Mesendoderm (in vitro differentiated cells): ENCODE results near the gene GDPD4.
A peak's percentile ranks its signal among the peaks of the same experiment; 100 is the strongest.

Experiments used
- DNase-seq: peaks from one replicate; pipeline ENCODE4 v3.0.0; 2013
- H2AK5ac ChIP-seq: 2 replicates; pipeline ENCODE4 v1.6.1; 2013; ENCODE audit warnings: low read length, inconsistent platforms
- H2BK120ac ChIP-seq: 2 replicates; pipeline ENCODE4 v1.6.1; 2013; ENCODE audit warnings: low read depth, mild to moderate bottlenecking, low read length, moderate library complexity, mixed read lengths
- H2BK15ac ChIP-seq: replicated peaks from 2 replicates; pipeline ENCODE4 v1.6.1; 2013; ENCODE audit warnings: low read depth, mild to moderate bottlenecking, moderate library complexity
- H2BK5ac ChIP-seq: 2 replicates; pipeline ENCODE4 v1.6.1; 2013; ENCODE audit warnings: low read length, inconsistent platforms
- H3K18ac ChIP-seq: 2 replicates; pipeline ENCODE4 v1.6.1; 2013; ENCODE audit warnings: mild to moderate bottlenecking, low read length, mixed read lengths
- H3K23ac ChIP-seq: one replicate; pipeline ENCODE4 v1.6.1; 2013; ENCODE audit warnings: low read length
- H3K27ac ChIP-seq: 2 replicates; pipeline ENCODE4 v1.5.1; 2013; ENCODE audit warnings: low read depth, mild to moderate bottlenecking, inconsistent platforms, low read length, moderate library complexity
- H3K27me3 ChIP-seq: 2 replicates; pipeline ENCODE4 v1.6.1; 2013; ENCODE audit warnings: low read length, control low read depth, mild to moderate bottlenecking, inconsistent platforms; ENCODE audit not compliant: insufficient read depth, poor library complexity
- H3K36me3 ChIP-seq: 2 replicates; pipeline ENCODE4 v1.6.1; 2013; ENCODE audit warnings: low read length, inconsistent platforms; ENCODE audit not compliant: control insufficient read depth, insufficient read depth
- H3K4ac ChIP-seq: one replicate; pipeline ENCODE4 v1.6.1; 2013; ENCODE audit warnings: low read depth, mild to moderate bottlenecking, low read length, moderate library complexity
- H3K4me1 ChIP-seq: 2 replicates; pipeline ENCODE4 v1.6.1; 2013; ENCODE audit warnings: low read depth, low read length, inconsistent platforms; ENCODE audit not compliant: control insufficient read depth
- H3K4me2 ChIP-seq: 2 replicates; pipeline ENCODE4 v1.6.1; 2013; ENCODE audit warnings: low read length
- H3K4me3 ChIP-seq: 2 replicates; pipeline ENCODE4 v1.5.1; 2013; ENCODE audit warnings: mild to moderate bottlenecking, low read length
- H3K56ac ChIP-seq: one replicate; pipeline ENCODE4 v1.6.1; 2013; ENCODE audit warnings: low read length
- H3K79me1 ChIP-seq: 2 replicates; pipeline ENCODE4 v1.6.1; 2013; ENCODE audit warnings: low read length, inconsistent platforms
- H3K79me2 ChIP-seq: 2 replicates; pipeline ENCODE4 v1.6.1; 2013; ENCODE audit warnings: mild to moderate bottlenecking, low read length; ENCODE audit not compliant: control insufficient read depth, insufficient read depth
- H3K9ac ChIP-seq: 2 replicates; pipeline ENCODE4 v1.6.1; 2013; ENCODE audit warnings: low read length, inconsistent platforms
- H4K5ac ChIP-seq: one replicate; pipeline ENCODE4 v1.6.1; 2013; ENCODE audit warnings: low read length
- H4K8ac ChIP-seq: one replicate; pipeline ENCODE4 v1.6.1; 2013; ENCODE audit warnings: low read depth, mild to moderate bottlenecking, control low read depth, low read length, moderate library complexity
- WGBS: extraction: QIAGEN DNeasy Blood & Tissue Kit; methylation state at CpG from one replicate; pipeline ENCODE4 v1.1.7; 2013; ENCODE audit warnings: low lambda C conversion rate, missing lambda C conversion rate; ENCODE audit not compliant: insufficient coverage; ENCODE audit errors: extremely low coverage; 5-methylcytosine and 5-hydroxymethylcytosine counted together

GDPD4 gene

GRCh38 chr11:77188633-77189491 is 112.6 kb downstream of the GDPD4 start:
- no CpG with 5 or more reads among the region's 18 CpGs for WGBS
- no peaks in the 10 kb centered on the region for H3K79me1 ChIP-seq

GRCh38 chr11:77187776-77188632 is 113.5 kb downstream of the GDPD4 start:
- no peak overlapping the region for H2AK5ac ChIP-seq
- H2BK15ac ChIP-seq = no peak overlapping the region
- no peak overlapping the region for H4K5ac ChIP-seq
- H3K23ac ChIP-seq = no peak overlapping the region
- no peaks in the 10 kb centered on the region for H3K36me3 ChIP-seq
- no peak overlapping the region for H3K4me3 ChIP-seq
- H3K4me2 ChIP-seq = no peak overlapping the region
- no peaks in the 10 kb centered on the region for H3K79me2 ChIP-seq
- no peak overlapping the region for H2BK120ac ChIP-seq
- WGBS = no CpG with 5 or more reads among the region's 7 CpGs
- no peak overlapping the region for H2BK5ac ChIP-seq
- no peak overlapping the region for H3K56ac ChIP-seq
- DNase-seq = peak; percentile 78
- no peaks in the 10 kb centered on the region for H3K4me1 ChIP-seq
- no peaks in the 10 kb centered on the region for H3K27me3 ChIP-seq
- H4K8ac ChIP-seq = no peak overlapping the region
- no peak overlapping the region for H3K27ac ChIP-seq
- H3K79me1 ChIP-seq = no peaks in the 10 kb centered on the region
- H3K4ac ChIP-seq = no peak overlapping the region
- H3K18ac ChIP-seq = no peak overlapping the region
- H3K9ac ChIP-seq = no peak overlapping the region

More at GRCh38 chr11:77188633-77189491, 112.6 kb downstream of the GDPD4 start:
- H4K8ac ChIP-seq = no peak overlapping the region
- no peaks in the 10 kb centered on the region for H3K4me1 ChIP-seq
- no peak overlapping the region for H3K9ac ChIP-seq
- H2AK5ac ChIP-seq = no peak overlapping the region
- H3K27ac ChIP-seq = no peak overlapping the region
- no peak overlapping the region for H2BK120ac ChIP-seq
- no peak overlapping the region for H2BK5ac ChIP-seq
- H3K56ac ChIP-seq = no peak overlapping the region
- no peak overlapping the region for H3K18ac ChIP-seq
- no peak overlapping the region for H3K4ac ChIP-seq
- DNase-seq = no peak
- no peaks in the 10 kb centered on the region for H3K36me3 ChIP-seq
- no peaks in the 10 kb centered on the region for H3K79me2 ChIP-seq
- H3K4me2 ChIP-seq = no peak overlapping the region
- H3K4me3 ChIP-seq = no peak overlapping the region
- no peak overlapping the region for H4K5ac ChIP-seq
- no peak overlapping the region for H2BK15ac ChIP-seq
- no peaks in the 10 kb centered on the region for H3K27me3 ChIP-seq
- H3K23ac ChIP-seq = no peak overlapping the region

GRCh38 chr11:77187111-77187750 is 114.3 kb downstream of the GDPD4 start:
- Histone ChIP-seq H3K4me2 (no peak overlapping the region), H3K27ac (no peak overlapping the region), H2AK5ac (no peak overlapping the region), H4K8ac (no peak overlapping the region), H3K18ac (no peak overlapping the region), H3K4me1 (no peaks in the 10 kb centered on the region), H2BK5ac (no peak overlapping the region), H3K27me3 (no peaks in the 10 kb centered on the region), H3K9ac (no peak overlapping the region), H3K23ac (no peak overlapping the region), H4K5ac (no peak overlapping the region), H3K36me3 (no peaks in the 10 kb centered on the region), H3K4me3 (no peak overlapping the region), H3K56ac (no peak overlapping the region), H2BK120ac (no peak overlapping the region), H3K79me1 (no peaks in the 10 kb centered on the region), H2BK15ac (no peak overlapping the region), H3K4ac (no peak overlapping the region), H3K79me2 (no peaks in the 10 kb centered on the region)
- no peak for DNase-seq
- no CpG with 5 or more reads among the region's 9 CpGs for WGBS

GRCh38 chr11:77186302-77186701 is 115.2 kb downstream of the GDPD4 start:
- Histone ChIP-seq H3K56ac (no peak overlapping the region), H2BK15ac (no peak overlapping the region), H3K27me3 (no peaks in the 10 kb centered on the region), H3K4me2 (no peak overlapping the region), H3K9ac (no peak overlapping the region), H4K8ac (no peak overlapping the region), H3K18ac (no peak overlapping the region), H2BK5ac (no peak overlapping the region), H3K79me2 (no peaks in the 10 kb centered on the region), H3K23ac (no peak overlapping the region), H3K4me1 (no peaks in the 10 kb centered on the region), H3K4me3 (no peak overlapping the region), H3K27ac (no peak overlapping the region), H4K5ac (no peak overlapping the region), H2AK5ac (no peak overlapping the region), H3K4ac (no peak overlapping the region), H2BK120ac (no peak overlapping the region), H3K36me3 (no peaks in the 10 kb centered on the region), H3K79me1 (no peaks in the 10 kb centered on the region)
- WGBS = no CpG with 5 or more reads among the region's 1 CpG
- DNase-seq = no peak

- Histone ChIP-seq H3K4ac (no peak overlapping the region), H3K79me2 (no peaks in the 10 kb centered on the region), H4K5ac (no peak overlapping the region), H3K4me1 (no peaks in the 10 kb centered on the region), H4K8ac (no peak overlapping the region), H3K27me3 (no peaks in the 10 kb centered on the region), H3K9ac (no peak overlapping the region), H3K4me2 (no peak overlapping the region), H3K79me1 (no peaks in the 10 kb centered on the region), H3K27ac (no peak overlapping the region), H3K56ac (no peak overlapping the region), H2BK5ac (no peak overlapping the region), H3K18ac (no peak overlapping the region), H2BK120ac (no peak overlapping the region), H3K23ac (no peak overlapping the region), H3K36me3 (no peaks in the 10 kb centered on the region), H2AK5ac (no peak overlapping the region), H2BK15ac (no peak overlapping the region), H3K4me3 (no peak overlapping the region)
- WGBS = no CpG with 5 or more reads among the region's 15 CpGs
- DNase-seq = no peak
These were observed 117.2 kb downstream of the GDPD4 start for GRCh38 chr11:77184136-77184860.
